ENCODE results near the gene ADAMTSL5. TPM values are rescaled to one million over a fixed set of nuclear protein-coding genes. Genes with fewer than 3 reads are reported as not detected.
A peak's percentile ranks its signal among the peaks of the same experiment; 100 is the strongest.

The ADAMTSL5 gene
- total and polyA plus RNA-seq, 2 of the 13 experiments (the other 11 are each of a cell fraction or from before 2014, with no cell fraction given), result 0.60 to 2.7 TPM

GRCh38 chr19:1469255-1470054 is 43.4 kb downstream of the ADAMTSL5 start (continued):
- TF ChIP-seq HINFP (CRISPR knock-in tag; IDR thresholded peaks at IDR 0.05; ENCODE audit: low read depth) (peak; percentile 53; the same call in 1 of the 2 replicates), MAZ (IDR thresholded peaks at IDR 0.05; ENCODE audit: borderline replicate concordance, low read depth, low read length) (no peak), MAZ (CRISPR knock-in tag; IDR thresholded peaks at IDR 0.05; ENCODE audit: low read depth) (peak; percentile 57; the same call in 1 of the 2 replicates), ZNF496 (CRISPR knock-in tag; IDR thresholded peaks at IDR 0.05; ENCODE audit: insufficient replicate concordance) (no peak), ZNF607 (CRISPR knock-in tag; IDR thresholded peaks at IDR 0.05; ENCODE audit: borderline replicate concordance) (peak; percentile 54; the same call in 1 of the 2 replicates), ZC3H13 (CRISPR knock-in tag; IDR thresholded peaks at IDR 0.05) (no peak)

GRCh38 chr19:1468821-1469254 is 44.0 kb downstream of the ADAMTSL5 start:
- ATAC-seq, result peak; percentile 13
- POLR2A ChIA-PET, result interaction anchor here (0.8 to 3.6 kb wide), 4 partner anchors 13 to 200 kb away, joined by 3 to 19 read pairs (median 4); partner anchors contain the start of genes CIRBP, PCSK4 and REEP6
- no peak for DNase-seq (ENCODE audit: low spot score)
- Histone ChIP-seq H3K4me1 (ENCODE audit: insufficient read depth, low read length) (peaks cover 25% of the 10 kb centered on the region), H3K79me2 (ENCODE audit: insufficient read depth, low read length) (no peaks in the 10 kb centered on the region), H3K9ac (ENCODE audit: insufficient read depth, low read depth, low read length) (0 out of 2 replicates have a peak overlapping the region, but pooled peaks have one; percentile 43), H2AFZ (ENCODE audit: low read length) (no peak overlapping the region), H3K27ac (ENCODE audit: extremely low read length, insufficient read depth, low read length) (no peak overlapping the region), H3K4me2 (ENCODE audit: low read depth, low read length) (peak overlapping the region; percentile 76), H3K9me3 (ENCODE audit: low read length) (no peaks in the 10 kb centered on the region), H4K20me1 (ENCODE audit: insufficient read depth, low read length) (peaks cover 12% of the 10 kb centered on the region), H3K27me3 (ENCODE audit: control insufficient read depth in 1 of 2, insufficient read depth in 2 of 2, low read length in 2 of 2) (no peaks in the 10 kb centered on the region), H3K36me3 (replicated peaks in 1 of 2; ENCODE audit: control insufficient read depth in 1 of 2, insufficient read depth in 2 of 2, low read length in 2 of 2) (no peaks in the 10 kb centered on the region; a peak in 1 of 5 replicates), H3K4me3 (replicated peaks in 1 of 3; ENCODE audit: insufficient read depth in 1 of 3, low read depth in 2 of 3, low read length in 3 of 3) (peak overlapping the region; percentile 45 to 69 (median 55); a peak in 4 of 6 replicates)
- BruUV-seq (replicated peaks), result no TSS peak
- in situ Hi-C loops (cut with HindIII; ENCODE audit: extremely low pct_ligation_motif_present, low pct_unique_long_range_greater_than_20kb), result no loop called here
- CTCF ChIA-PET (ENCODE audit: low intra/inter-chr PET ratio, low total read pairs), result no interaction called here
- 2% methylated on average over 9 of the region's 47 CpGs for WGBS (ENCODE audit: low lambda C conversion rate)
- no peak for FAIRE-seq
- intact Hi-C loops (cut with micrococcal nuclease; ENCODE audit: unreplicated experiment), result no loop called here
- no peak for TF ChIP-seq LRRFIP1 (CRISPR knock-in tag; conservative IDR thresholded peaks at IDR 0.05)
- peak; percentile 69; the same call in 1 of the 2 replicates for TF ChIP-seq AKAP8 (CRISPR knock-in tag; IDR thresholded peaks at IDR 0.05)
- TF ChIP-seq ZFX (CRISPR knock-in tag; IDR thresholded peaks at IDR 0.05; ENCODE audit: low read depth), result peak; percentile 32; the same call in 1 of the 2 replicates
- no peak for TF ChIP-seq MAZ (IDR thresholded peaks at IDR 0.05; ENCODE audit: borderline replicate concordance, low read depth, low read length)
- no peak for TF ChIP-seq MAZ (CRISPR knock-in tag; IDR thresholded peaks at IDR 0.05; ENCODE audit: low read depth)
- no peak for TF ChIP-seq ZNF343 (CRISPR knock-in tag; IDR thresholded peaks at IDR 0.05)
- TF ChIP-seq ZNF512 (CRISPR knock-in tag; IDR thresholded peaks at IDR 0.05), result no peak
- no peak for TF ChIP-seq MAFG (CRISPR knock-in tag; IDR thresholded peaks at IDR 0.05)
- TF ChIP-seq HOXD1 (CRISPR knock-in tag; IDR thresholded peaks at IDR 0.05), result no peak
- no peak for TF ChIP-seq NR1H2 (CRISPR knock-in tag; IDR thresholded peaks at IDR 0.05; ENCODE audit: borderline replicate concordance, low read depth)

Data from HepG2 (cell line).